Heart left ventricle (tissue), 16 donors: ENCODE measurements around the gene SPOPL. TPM values are rescaled to one million over a fixed set of nuclear protein-coding genes. Genes with fewer than 3 reads are reported as not detected.

Experiments
- ATAC-seq, 4 donors: fragments of 200-7000 bp; cut with Tn5 transposase; one replicate each; pipeline ENCODE4 v1.9.1; 2020 to 2022; ENCODE audit warnings: moderate library complexity in 4 of 4, mild to moderate bottlenecking in 3 of 4, moderate number of reproducible peaks in 1 of 4
- DNase-seq, 5 donors: peaks; one replicate each; pipeline ENCODE4 v3.0.0-alpha.2; 2020
- H3K27ac ChIP-seq, 12 donors: fragments of 200-600 bp; sonication (generic) in 4 of 12; one replicate each; pipeline versions ENCODE4 v1.5.0 to v1.8.0; 2016 to 2022; ENCODE audit warnings: mild to moderate bottlenecking in 2 of 12
- H3K27me3 ChIP-seq, 9 donors: fragments of 200-600 bp; sonication (generic) in 2 of 9; one replicate each; pipeline versions ENCODE4 v1.5.1 to v1.8.0; 2016 to 2022; ENCODE audit warnings: mild to moderate bottlenecking in 3 of 9
- H3K36me3 ChIP-seq, 9 donors: fragments of 200-600 bp; sonication (generic) in 2 of 9; one replicate each; pipeline versions ENCODE4 v1.5.0 to v1.8.0; 2018 to 2022; ENCODE audit warnings: mild to moderate bottlenecking in 2 of 9
- H3K4me1 ChIP-seq, 12 donors: fragments of 200-600 bp; sonication (generic) in 4 of 12; one replicate each; pipeline versions ENCODE4 v1.5.0 to v1.8.0; 2016 to 2022; ENCODE audit warnings: mild to moderate bottlenecking in 3 of 12
- H3K4me3 ChIP-seq, 12 donors: fragments of 200-600 bp; sonication (generic) in 4 of 12; one replicate each; pipeline versions ENCODE4 v1.5.0 to v1.8.0; 2017 to 2022; ENCODE audit warnings: mild to moderate bottlenecking in 9 of 12, moderate library complexity in 4 of 12
- H3K9me3 ChIP-seq, 12 donors: fragments of 200-600 bp; sonication (generic) in 4 of 12; one replicate each; pipeline versions ENCODE4 v1.5.0 to v1.8.0; 2016 to 2022; ENCODE audit warnings: mild to moderate bottlenecking in 1 of 12
- CTCF ChIP-seq, 12 donors: fragments of 200-600 bp; sonication (generic) in 4 of 12; IDR thresholded peaks; one replicate each; pipeline versions ENCODE4 v1.5.0 to v1.8.0; 2018 to 2022; ENCODE audit warnings: antibody characterized with exemption in 12 of 12, mild to moderate bottlenecking in 5 of 12
- POLR2A ChIP-seq, 2 donors: fragments of 450-650 bp; IDR thresholded peaks; one replicate each; pipeline ENCODE4 v1.6.1; 2017; ENCODE audit warnings: antibody characterized with exemption in 2 of 2, mild to moderate bottlenecking in 2 of 2, moderate library complexity in 2 of 2
- WGBS, 4 donors: extraction: QIAGEN DNeasy Blood & Tissue Kit in 2 of 4; methylation state at CpG; one replicate each; pipeline versions ENCODE4 v1.1.5 to v1.1.7; 2013 to 2018; 5-methylcytosine and 5-hydroxymethylcytosine counted together
- intact Hi-C, 10 donors: fragments of 100-400 bp; cut with DNase I; formaldehyde crosslinking; loops; one replicate each; pipeline versions ENCODE4 v1.11.1 to v1.14.2; 2022
- polyA plus RNA-seq, 2 donors: library from polyadenylated mRNA; stranded (reverse); fragments of 200-250 nt; gene quantifications; one replicate each; pipeline ENCODE4 v1.2.3, GENCODE V29; 2013
- total RNA-seq, 9 donors: library from RNA; depleted of rRNA in 2 of 9; stranded (reverse); fragments of >200 nt in 2 of 9; fragmentation: NEBNext Ultra II Directional in 3 of 9; extraction: Animal tissue kit (Norgen Biotek cat#: 25700) in 3 of 9; gene quantifications; one replicate each; pipeline versions ENCODE4 v1.1.0 to v1.2.4, GENCODE V29; 2016 to 2023
- donor health status: ischemic (EF 13 %, LVEDD 7.1; RV severe dilation, severe dysfunction).
- donor health status: healthy with polysubstance abuse.
- donor health status: DM: no; HTN: yes; CAD: no.
- donor health status: DM: no; HTN: no; CAD: no.
- donor health status: ischemic (EF 25% LVEDD 6.9; RV normal size, moderate dysfunction).
- donor health status: ischemic (EF 25% LVEDD 5.7; RV mildly dilated, moderate dysfunction).
- donor health status: healthy.
- donor health status: DM: yes; HTN: yes; CAD: no.
- donor health status: ischemic (EF 35%, LVEDD 5.7; RV mildly dilated, moderate dysfunction).
- donor health status: nonischemic (EF 11% LVEDD 7.7; RV severe dilation, severe dysfunction).
- donor health status: DM: yes; HTN: yes; CAD: no.
- donor health status: PGD.
- donor health status: ischemic (EF 29% LVEDD 5.4; RV normal size, mild dysfunction).
- donor health status: nonischemic (EF 23%, LVEDD 6.1; RV moderate dilation, normal function).

The SPOPL gene
- total and polyA plus RNA-seq, 11 donors = 3.0 to 20.6 (median 14.9) TPM

- Histone ChIP-seq H3K4me1 (no peaks in the 10 kb centered on the region), H3K4me3 (no peak overlapping the region), H3K27ac (no peak overlapping the region), H3K36me3 (peaks cover 0 to 67% (median 56%) of the 10 kb centered on the region in 9 donors), H3K27me3 (no peaks in the 10 kb centered on the region), H3K9me3 (no peaks in the 10 kb centered on the region)
- ATAC-seq (no peak), DNase-seq (no peak)
- no peak for TF ChIP-seq CTCF (IDR thresholded peaks at IDR 0.05)
- no peak for TF ChIP-seq POLR2A (IDR thresholded peaks at IDR 0.05)
- intact Hi-C loops = loop anchor here in 2 of 10 donors (5.0 to 10.0 kb wide), 2 partner anchors 42 to 55 kb away; partner anchors contain the start of gene SPOPL (in 1 of the 2)
- 33 to 55% (median 45%) methylated on average over 1 of the region's 1 CpG for WGBS, 4 donors
These were observed 58.1 kb downstream of the SPOPL start for GRCh38 chr2:138559641-138560040.

- no peaks in the 10 kb centered on the region for H3K9me3 ChIP-seq
- no peaks in the 10 kb centered on the region for H3K4me1 ChIP-seq
- ATAC-seq (peak in 1 of 4 donors; percentile 55), DNase-seq (no peak)
- intact Hi-C loops = loop anchor here in 1 of 10 donors (5.0 kb wide), 1 partner anchor 47 kb away; no protein-coding TSS in a partner anchor
- no peaks in the 10 kb centered on the region for H3K27me3 ChIP-seq
- WGBS, 4 donors = 65 to 76% (median 70%) methylated on average over 5 of the region's 5 CpGs
- H3K27ac ChIP-seq = no peak overlapping the region
- TF ChIP-seq CTCF (IDR thresholded peaks at IDR 0.05) (no peak), POLR2A (IDR thresholded peaks at IDR 0.05) (no peak)
- no peak overlapping the region for H3K4me3 ChIP-seq
- H3K36me3 ChIP-seq = peaks cover 0 to 86% (median 66%) of the 10 kb centered on the region in 9 donors
These were observed 63.1 kb downstream of the SPOPL start for GRCh38 chr2:138564586-138565229.

DNA sequence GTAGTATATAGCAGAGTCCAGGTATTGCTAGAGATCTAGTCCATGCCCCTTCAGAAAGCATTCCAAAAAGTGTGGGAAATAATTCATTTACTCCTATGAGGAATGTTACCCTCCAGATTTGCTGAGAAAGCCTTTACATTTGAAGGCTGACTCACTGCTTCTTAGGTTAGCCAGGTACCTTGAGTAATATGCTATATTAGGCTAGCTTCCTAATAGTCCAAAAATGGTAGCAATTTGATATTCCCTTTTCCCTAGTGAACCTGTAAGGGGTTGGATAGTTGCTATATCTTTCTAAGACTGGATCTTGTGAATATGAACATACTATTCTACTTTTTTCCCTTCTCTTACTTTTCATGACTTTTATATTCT, 63.6 kb downstream of the SPOPL start:
- DNase-seq (no peak), ATAC-seq (no peak)
- H3K27me3 ChIP-seq = no peaks in the 10 kb centered on the region
- no peak for TF ChIP-seq CTCF (IDR thresholded peaks at IDR 0.05)
- TF ChIP-seq POLR2A (IDR thresholded peaks at IDR 0.05) = no peak
- intact Hi-C loops = no loop called here
- H3K9me3 ChIP-seq = no peaks in the 10 kb centered on the region
- H3K36me3 ChIP-seq = peaks cover 0 to 86% (median 66%) of the 10 kb centered on the region in 9 donors
- H3K4me1 ChIP-seq = no peaks in the 10 kb centered on the region
- H3K4me3 ChIP-seq = no peak overlapping the region
- H3K27ac ChIP-seq = no peak overlapping the region

DNA sequence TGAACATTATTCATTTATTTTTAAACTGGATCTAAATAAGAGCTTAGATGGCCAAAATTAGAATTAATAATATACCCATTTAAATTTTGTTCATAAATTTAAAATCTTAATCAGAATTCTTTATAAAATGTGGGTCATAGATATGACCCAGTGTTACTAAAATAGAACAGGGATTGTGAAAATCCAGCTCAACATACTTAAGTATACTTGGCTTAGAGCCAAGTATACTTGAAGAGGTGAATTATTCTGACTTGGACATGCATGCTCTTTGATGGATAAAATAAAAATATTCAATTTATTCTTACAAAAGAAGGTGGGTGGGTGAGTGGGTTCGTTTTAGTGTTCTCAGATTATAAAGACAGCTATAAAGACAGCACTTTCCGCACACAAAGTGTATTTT, 70.7 kb downstream of the SPOPL start:
- ATAC-seq (no peak), DNase-seq (no peak)
- Histone ChIP-seq H3K27me3 (no peaks in the 10 kb centered on the region), H3K36me3 (peaks cover 0 to 62% (median 40%) of the 10 kb centered on the region in 9 donors), H3K9me3 (peaks cover 0 to 8% (median 0%) of the 10 kb centered on the region in 12 donors), H3K27ac (no peak overlapping the region), H3K4me1 (peaks cover 0 to 8% (median 0%) of the 10 kb centered on the region in 12 donors), H3K4me3 (no peak overlapping the region)
- intact Hi-C loops = no loop called here
- TF ChIP-seq POLR2A (IDR thresholded peaks at IDR 0.05) (no peak), CTCF (IDR thresholded peaks at IDR 0.05) (no peak)
- 81 to 85% (median 82%) methylated on average over 2 of the region's 2 CpGs for WGBS, 4 donors
